Hepatic stellate cell (primary cell): ENCODE results near the gene OXER1.

Source experiments
- DNase-seq: peaks from one replicate; pipeline ENCODE4 v3.0.0; 2011; ENCODE audit warnings: low spot score

OXER1 gene

GRCh38 chr2:42769583-42770287 lies 5.8 kb upstream of the OXER1 start:
- DNase-seq = no peak

- DNase-seq = no peak
These were observed 4.8 kb upstream of the OXER1 start for GRCh38 chr2:42768706-42769256.

DNA sequence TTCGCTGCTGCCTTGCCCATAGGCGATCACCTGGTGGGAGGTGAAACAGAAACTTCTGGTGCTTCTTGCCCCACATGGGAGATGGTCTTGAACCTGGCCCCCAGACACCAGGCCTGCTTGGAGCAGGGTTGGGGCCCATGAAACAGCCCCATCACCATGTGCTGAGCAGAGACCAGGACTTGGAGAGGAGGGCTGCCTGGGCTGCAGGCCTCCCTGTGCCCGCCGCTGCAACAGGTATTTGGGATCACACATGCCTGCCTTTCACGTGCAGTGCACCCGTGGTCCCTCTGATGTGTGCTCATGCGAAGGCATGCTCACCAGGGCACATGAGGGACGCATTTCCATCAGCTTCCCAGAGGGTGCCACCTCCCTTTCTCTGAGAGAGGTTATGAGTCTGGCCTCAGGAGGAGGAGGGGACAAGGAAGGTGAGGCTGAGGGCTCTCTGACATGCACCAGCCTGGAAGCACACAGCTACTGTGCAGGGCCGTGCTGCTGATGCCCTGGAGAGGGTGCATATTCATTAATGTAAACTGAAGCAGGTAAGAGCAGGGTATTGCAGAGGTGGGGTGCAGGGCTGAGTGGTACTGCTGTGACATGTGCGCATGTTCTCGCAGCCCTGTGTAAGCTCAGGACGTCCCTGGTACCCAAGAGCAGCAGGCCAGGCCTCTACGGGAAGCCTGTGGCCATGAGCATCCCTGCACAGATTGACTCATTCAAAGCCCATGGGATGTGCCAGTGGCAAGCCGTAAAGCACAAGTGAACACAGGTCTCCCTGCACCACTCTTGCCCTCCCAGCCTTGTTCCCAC lies 4.2 kb upstream of the OXER1 start:
- DNase-seq = no peak

DNA sequence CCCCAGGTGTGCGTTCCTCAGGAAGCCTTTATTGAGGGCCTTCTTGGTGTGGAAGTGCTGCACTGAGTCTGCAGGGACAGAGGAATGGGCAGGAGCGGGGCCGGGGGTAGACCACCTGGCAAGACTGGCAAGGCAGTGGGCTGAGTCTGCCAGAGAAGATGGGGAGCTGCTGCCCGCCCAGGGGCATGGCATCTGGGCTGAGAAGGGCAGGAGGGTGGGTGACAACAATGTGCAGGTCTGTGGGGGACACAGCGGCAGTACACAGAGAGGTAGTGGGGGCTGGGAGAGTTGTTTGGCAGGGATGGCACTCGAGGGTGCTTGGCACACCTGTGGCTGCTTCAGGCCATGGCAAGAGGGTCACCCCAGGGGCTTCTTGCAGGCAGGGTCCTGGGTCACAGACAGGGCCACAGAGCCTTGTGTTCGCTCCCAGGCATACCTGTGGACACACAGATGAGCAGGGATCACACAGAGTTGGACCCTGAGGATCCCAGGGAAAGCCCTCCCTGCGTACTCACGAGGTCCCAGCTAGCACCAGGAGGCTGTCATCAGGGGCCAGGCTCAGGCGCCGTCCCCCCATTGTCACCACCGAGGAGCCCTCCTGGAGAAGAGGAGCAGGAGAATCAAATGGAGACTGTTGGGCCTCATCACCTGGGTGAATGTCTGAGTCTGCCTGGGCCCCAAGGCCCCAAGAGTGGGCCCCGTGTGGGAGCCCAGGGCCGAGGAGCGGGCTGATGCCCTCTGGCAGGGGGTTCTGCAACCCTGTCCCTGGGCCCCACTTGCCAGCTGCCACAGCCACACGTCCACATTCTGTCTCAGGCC lies 3.4 kb upstream of the OXER1 start:
- DNase-seq = no peak

DNA sequence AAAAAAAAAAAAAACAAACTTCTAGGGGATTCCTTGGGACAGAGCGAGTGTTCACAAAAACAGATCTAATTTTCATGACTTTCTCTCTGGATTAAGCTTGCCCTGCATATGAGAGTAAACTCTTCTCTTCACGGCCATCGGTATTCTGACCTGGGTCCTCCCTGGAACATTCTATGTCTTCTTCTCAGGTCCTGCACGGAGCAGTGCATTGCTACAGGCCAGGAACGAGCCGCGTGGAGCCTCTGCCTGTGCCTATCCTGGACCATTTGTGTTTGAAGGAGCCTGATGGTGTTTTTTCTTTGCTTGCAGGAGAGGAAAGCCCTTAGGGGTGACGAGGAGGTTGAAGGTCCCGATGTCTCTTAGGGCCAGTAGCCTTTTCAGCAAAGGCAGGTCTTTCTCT lies 1.8 kb upstream of the OXER1 start:
- no peak for DNase-seq

DNA sequence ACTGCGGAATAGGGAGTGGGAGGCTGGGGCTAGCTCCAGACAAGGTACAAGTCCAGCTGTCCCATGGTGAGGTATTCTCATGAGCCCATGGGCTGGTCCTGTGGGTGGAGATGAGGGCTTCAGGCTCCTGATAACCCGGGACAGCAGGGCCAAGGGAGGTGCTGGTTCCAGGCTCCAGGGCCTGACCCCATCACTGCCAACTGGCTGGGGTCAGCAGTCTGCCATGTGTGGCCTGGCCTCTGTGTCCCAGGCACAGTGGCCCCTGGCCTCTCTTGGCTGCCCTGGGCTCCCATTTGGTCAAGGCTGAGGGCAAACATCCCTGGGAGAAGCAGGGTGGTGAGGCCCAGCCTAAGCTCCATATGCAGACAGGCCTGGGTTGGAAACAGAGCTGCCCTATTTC lies 966 bp upstream of the OXER1 start:
- no peak for DNase-seq

- no peak for DNase-seq
These were observed 821 bp downstream of the OXER1 start for GRCh38 chr2:42762823-42763804.

GRCh38 chr2:42762155-42762554 lies 1.8 kb downstream of the OXER1 start:
- no peak for DNase-seq

GRCh38 chr2:42761554-42761953 lies 2.4 kb downstream of the OXER1 start:
- DNase-seq = no peak

- no peak for DNase-seq
These were observed 5.2 kb downstream of the OXER1 start for GRCh38 chr2:42758751-42759150.

- DNase-seq = no peak
These were observed 5.8 kb downstream of the OXER1 start for GRCh38 chr2:42757981-42758740.

DNA sequence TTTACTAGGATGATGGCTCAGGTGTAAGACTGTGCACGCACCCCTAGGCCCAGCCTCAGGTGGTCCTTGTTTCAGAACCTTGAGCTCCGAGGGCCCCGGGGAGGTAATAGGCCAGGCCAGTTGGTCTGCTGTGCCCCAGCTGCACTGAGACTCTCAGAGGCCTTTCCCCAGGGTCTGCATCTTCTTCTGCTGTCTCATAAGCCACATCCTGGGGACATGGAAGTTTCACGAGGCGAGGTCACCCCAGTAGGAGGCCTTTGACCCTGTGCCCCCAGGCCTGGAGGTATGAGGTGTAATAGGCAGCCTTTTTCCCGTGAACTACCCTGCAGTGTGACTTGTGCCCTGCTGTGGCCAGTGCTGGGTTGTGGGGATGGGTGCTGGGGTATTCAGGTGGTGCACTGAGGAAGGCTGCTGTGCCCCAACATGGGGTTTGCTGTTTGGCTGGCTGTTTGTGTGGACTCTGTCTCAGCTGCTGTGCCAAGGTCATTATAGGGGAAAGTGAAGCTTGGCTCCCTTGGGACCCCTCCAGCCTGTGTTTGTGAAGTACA lies 6.9 kb downstream of the OXER1 start:
- no peak for DNase-seq

GRCh38 chr2:42756150-42756775 lies 7.7 kb downstream of the OXER1 start:
- no peak for DNase-seq

DNA sequence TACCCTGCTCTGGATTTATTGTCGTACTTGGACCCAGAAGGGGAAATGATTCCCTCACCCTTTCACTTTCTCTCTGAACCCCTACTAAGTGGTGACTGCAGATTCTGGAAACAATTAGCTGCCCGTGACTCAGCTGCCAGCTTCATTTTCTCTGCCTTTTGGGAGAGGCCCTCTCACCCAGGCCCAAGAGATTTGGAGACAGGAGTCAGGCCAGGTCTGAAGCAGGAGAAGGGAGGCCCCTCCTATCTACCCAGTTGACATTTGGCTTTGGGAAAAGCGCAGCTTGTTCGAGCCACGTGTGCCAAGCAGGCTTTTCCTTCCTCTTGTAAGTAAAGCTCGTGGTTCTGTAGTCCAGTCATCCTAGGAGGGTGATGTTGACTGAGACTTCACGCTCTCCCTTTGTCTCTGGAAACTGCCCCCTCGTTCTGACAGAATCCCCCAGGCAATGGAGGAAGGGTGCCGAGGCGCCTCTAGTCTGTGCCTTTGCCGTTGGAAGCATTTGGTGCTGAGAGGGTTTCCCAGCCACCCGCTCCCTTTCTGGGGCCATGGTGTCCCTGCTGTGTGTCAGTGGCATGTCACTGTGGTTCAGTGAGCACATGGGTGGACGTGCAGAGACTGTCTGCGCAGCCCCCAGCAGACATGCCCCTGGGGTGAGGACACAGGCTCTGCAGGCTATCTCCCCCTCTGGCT lies 8.6 kb downstream of the OXER1 start:
- DNase-seq = no peak

DNA sequence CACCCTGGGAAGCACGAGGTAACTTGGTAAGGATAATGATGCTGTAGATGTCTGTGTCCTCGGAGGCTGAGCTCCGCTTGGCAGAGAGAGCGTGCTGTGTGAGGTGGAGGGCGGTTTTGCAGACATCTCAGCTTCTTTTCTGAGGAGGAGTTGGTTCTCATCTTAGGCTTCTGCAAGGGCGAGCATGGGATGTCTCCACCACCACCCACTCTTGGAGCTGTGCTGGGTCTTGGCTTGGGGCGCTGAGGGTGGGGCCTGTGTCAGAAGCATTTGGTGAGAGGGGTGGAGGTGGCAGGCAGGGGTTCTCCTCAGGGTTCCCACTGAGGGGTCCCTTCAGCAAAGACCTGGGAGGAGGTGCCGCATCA lies 9.2 kb downstream of the OXER1 start:
- DNase-seq = no peak

- no peak for DNase-seq
These were observed 9.7 kb downstream of the OXER1 start for GRCh38 chr2:42754021-42754775.

DNA sequence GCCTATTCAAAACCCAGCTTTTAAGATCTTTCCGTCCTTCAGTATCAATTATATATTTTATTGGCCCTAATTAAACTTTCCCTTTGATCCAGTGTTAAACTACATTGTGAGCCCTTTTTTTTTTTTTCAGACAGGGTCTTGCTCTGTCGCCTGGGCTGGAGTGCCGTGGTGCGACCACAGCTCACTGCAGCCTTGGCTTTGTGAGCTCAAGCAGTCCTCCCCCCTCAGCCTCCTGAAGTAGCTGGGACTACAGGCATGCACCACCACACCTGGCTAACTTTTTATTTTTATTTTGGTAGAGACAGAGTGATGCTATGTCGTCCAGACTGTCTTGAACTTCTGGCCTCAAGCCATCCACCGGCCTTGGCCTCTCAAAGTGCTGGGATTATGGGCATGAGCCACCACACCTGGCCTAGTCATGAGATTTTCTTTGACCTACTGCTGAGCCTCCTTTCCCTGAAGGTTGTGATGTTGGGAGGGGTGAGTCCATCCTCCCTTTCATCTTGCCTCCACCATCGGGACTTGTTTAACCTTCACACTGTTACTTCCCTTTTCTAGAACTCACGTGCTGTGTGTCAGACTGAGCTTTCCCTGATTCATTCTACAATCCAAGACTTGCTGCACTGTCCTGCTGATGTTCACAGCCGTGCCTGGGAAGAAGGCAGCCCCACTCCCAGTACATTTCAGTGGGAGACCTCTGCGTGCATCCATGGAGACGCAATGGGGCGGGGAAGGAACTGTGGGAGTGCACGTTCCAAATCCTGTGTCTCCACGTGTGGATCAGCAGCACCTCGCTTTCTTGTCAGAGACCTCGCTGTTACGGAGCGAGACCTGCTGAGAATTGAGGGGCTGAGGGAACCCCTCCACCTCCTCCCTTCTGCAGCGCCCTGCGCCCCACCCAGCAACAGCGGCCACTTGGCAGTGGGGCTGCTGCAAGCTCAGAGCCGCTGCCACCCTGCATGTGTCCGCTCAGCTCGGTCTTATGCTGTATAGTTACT lies 10.8 kb downstream of the OXER1 start:
- no peak for DNase-seq
